ENCODE data around the gene TAS2R3.
"Not testable (repeated sequence)": the region's sequence is repeated elsewhere in the genome, so short reads cannot be mapped to it uniquely, and the experiment has no call there.

The TAS2R3 gene, protein sequence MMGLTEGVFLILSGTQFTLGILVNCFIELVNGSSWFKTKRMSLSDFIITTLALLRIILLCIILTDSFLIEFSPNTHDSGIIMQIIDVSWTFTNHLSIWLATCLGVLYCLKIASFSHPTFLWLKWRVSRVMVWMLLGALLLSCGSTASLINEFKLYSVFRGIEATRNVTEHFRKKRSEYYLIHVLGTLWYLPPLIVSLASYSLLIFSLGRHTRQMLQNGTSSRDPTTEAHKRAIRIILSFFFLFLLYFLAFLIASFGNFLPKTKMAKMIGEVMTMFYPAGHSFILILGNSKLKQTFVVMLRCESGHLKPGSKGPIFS

DNA sequence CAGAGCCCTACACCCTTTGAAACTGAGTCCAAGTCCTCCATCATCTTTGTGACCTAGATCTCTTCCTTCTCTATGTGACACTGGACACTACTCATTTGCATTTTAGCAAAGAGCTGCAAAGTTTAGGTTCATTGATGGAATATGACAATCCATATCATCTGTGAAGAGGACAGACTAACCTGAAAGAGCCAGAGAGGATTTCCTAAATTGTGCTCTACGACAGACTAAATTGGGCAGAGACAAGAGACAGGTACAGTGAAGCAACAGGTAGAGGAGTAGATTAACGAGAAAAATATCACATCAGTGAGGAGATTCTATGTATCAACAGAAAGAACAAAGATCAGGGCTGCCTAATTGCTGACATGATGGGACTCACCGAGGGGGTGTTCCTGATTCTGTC is at the start of gene TAS2R3:
Gene TAS2R3 (plus strand): TSS at position 301 of the 400 bp plus-strand sequence. CDS start 62 bp downstream, at position 363.
- no peak for DNase-seq (ENCODE audit: low spot score)

DNA sequence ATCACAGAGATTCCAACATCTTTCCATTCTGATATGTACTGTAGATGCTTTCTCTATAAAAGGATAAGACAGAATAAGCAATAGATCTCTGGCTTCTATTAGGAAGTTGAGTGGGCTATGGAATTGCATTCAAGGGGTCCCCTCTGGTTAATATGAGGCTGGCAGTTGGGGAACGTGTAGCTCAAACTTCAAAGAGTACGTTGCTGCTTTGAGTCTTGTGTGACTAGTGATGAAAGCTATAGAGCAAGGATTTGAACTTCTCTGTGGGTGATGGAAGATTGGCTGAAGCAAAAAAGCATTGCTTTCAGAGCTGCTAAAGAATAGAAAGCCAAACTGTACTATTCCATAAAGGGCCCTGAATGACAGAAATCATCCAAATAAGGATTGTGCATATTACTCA is 49.3 kb upstream of the TAS2R3 start:
- no peak for DNase-seq (ENCODE audit: low spot score)

DNA sequence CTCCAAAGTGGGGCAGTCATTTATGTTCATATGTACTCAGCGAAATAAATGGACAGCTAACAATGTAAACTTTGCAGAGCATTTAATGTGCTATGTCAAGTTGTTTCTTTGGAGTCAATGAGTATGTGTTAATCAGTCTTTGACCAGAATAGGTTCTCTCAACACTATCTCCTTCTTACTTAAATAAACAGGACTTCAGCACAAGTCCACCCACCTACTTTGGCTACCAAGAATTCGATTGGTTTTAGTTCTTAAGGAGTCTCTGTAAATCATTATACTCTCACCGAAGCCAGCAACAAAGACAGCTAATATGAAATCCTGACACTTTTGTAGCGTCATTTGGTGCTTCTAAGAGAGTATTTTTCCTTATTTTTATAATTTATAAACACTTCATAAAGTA is 48.9 kb upstream of the TAS2R3 start:
- DNase-seq (ENCODE audit: low spot score): no peak

DNA sequence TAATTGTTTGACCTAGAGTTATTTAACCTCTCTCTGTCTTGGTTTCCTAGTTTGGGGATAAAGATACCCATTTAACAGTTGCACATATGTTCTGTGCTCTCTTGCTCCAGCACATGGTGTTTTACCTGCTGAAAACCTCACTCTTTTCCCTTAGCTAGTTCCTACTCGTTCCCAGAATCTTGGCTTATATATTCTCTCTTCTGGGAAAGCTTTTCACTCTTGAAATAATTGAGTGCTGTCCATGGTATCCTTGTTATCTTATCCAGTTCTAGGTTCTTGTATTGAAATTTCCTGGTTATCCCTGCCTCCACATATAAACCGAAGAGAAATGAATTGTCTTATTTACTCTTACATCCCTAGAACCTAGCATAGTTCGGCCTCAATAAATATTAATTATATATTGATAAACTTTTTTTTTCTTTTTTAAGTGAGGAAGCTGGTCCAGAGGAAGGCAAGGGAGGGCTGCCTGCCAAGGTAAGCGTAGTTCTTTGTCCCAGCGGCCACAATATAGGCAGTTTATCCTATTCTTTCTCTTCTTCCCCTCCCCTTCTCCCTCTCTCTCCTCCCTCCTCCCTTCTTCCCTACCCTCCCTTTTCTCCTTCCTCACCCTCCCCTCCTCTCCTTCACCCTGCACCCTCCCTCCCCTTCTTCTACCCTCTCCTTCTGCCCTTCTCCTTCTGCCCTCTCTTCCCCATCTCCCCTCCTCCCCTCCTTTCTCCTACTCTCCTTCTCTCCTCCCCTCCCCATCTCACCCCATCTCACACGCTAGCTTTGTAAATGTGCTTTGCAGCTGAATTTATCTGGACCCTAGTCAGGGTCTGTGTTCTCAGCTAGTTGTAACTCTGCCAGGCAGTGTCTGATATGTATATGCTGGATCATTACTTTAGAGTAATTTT is 47.9 kb upstream of the TAS2R3 start:
- DNase-seq (ENCODE audit: low spot score): no peak

DNA sequence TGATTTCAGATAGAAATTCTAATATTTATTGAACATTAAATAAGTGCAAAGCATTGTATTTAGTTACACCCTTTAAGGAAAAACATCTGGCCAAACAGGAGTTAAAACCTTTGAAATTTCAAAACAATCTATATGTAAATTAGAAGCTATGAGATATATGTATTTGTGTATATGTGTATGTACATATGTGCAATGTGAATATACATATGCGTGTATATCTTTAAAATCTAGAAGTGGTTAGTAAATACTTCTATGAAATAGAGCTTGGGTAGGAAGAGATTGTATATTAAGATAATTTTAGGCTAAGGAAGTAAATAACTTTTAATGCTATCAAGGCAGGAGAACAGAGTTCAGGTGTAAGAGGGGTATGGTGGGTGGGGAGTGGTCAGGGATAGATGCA is 46.4 kb upstream of the TAS2R3 start:
- DNase-seq (ENCODE audit: low spot score): no peak

DNA sequence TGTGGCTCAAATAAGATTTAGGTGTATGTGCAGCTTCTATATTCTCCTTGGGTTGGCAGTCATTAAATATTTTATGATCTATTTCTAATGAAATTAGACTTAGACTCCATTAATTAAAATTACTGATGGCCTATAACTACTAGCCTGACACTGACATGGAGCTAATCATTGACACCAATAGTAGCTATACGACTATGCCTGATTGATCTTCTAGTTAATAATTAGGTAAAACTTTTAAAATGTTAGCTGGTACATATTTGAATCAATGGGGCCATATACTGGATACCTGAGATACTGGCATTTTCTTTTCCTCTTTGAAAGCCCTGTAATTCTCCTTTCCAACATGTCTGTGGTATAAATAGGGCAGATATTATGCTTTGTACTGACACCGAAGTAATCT is 41.4 kb upstream of the TAS2R3 start:
- DNase-seq (ENCODE audit: low spot score): no peak

DNA sequence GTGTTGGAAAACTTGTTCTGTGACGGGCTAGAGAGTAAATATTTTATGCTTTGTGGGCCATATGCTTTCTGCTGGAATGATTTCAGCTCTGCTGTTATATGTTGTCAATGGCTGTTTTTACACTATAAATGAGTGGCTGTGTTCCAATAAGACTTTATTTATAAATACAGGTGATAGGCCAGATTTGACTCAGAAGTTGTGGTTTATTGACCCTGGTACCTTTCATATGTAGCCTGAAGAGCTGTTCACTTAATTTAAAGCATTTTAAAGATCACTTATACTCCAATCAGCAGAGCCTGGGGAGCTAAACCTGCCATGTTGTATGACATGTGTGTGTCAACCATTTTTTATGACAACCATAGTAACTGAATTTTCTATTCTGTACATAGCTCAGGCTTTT is 34.9 kb upstream of the TAS2R3 start:
- no peak for DNase-seq (ENCODE audit: low spot score)

DNA sequence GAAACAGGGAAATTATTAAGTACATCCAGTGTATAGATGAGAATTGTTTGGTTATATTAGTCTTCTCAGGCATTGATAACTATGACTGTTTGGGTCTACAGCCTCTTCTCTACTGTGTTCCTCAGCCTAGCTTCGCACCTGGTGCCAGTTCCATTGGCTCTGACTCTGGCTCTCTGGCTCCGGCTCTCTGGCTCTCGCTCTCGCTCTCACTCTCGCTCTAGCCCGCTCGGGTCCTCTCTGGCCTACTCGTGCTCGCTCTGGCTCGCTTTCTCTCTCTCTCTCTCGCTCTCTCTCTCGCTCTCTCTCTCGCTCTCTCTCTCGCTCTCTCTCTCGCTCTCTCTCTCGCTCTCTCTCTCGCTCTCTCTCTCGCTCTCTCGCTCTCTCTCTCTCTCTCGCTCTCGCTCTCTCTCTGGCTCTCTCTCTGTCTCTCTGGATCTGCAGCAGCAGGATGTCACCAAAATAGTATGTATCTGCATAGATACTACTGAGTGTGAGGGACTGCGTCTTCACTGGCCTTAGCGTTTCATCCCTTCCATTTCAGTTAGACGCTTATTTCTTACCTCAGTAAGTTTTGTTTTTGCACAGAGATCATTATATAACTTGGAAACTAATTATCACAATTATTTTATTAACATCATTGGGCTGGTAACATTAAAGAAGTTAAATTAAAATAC is 32.3 kb upstream of the TAS2R3 start:
- DNase-seq (ENCODE audit: low spot score): no peak

DNA sequence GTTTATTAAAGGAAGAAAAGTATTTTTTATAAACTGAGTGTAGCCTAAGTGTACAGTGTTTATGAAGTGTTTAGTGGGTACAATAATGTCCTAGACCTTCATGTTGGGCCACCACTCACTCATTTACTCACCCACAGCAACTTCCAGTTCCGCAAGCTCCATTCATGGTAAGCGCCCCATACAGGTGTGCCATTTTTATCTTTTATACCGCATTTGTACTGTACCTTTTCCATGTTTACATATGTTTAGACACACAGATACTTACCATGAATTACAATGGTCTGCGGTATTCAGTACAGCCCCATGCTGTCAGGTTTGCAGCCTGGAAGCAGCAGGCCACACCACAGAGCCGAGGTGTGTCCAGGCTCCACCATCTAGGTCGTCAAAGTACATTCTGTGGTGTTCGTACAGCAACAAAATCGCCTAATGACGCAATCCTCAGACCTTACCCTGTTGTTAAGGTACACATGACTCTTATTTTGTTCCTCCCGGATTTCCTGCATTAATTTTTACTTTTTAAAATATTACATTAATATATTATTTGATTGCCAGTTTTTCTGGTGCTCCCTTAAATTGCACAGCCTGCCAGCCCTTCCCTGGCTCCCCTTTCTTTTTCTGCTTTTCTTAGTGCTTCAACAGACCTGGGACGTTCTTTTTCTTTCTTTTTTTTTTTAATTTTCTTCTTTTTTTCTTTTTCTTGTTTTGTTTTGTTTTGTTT is 26.6 kb upstream of the TAS2R3 start:
- DNase-seq (ENCODE audit: low spot score): no peak

DNA sequence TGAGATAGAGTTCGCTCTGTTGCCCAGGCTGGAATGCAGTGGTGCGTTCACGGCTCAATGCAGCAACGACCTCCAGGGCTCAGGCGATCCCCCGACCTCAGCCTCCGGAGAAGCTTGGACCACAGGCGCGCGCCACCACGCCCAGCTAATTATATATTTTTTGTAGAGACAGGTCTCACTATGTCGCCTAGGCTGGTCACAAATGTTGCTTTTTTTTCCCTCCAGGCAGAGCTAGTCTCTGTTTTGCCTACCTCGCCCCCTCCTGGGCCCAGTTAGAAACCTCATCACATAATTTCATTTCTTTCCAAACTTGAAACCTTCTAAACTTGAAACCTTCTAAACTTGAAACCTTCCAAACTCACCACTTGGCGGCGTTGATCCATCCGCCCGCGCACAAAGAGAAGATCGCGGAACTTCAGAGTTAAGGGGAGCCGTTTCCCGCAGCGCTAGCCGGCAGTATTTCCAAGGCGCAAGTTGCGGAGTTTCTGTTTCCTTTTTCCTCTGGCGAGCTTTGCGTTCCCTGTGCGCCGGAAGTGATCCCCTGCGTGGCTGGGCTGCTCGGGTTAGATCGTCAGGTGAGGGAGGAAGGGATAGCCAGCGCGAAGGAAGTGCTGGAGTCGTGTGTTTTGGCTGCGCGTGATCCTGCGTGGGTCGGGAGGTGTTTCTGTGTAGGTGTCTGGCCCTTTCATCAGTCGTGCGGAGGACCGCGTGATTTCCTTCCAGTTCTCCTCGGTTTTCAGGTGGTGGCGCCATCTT is 25.9 kb upstream of the TAS2R3 start, which contains the start of gene SSBP1:
Gene SSBP1 (plus strand): TSS at position 523 of the 756 bp plus-strand sequence. CDS start 809 bp downstream, outside the sequence.
- peak; percentile 91 for DNase-seq (ENCODE audit: low spot score)

DNA sequence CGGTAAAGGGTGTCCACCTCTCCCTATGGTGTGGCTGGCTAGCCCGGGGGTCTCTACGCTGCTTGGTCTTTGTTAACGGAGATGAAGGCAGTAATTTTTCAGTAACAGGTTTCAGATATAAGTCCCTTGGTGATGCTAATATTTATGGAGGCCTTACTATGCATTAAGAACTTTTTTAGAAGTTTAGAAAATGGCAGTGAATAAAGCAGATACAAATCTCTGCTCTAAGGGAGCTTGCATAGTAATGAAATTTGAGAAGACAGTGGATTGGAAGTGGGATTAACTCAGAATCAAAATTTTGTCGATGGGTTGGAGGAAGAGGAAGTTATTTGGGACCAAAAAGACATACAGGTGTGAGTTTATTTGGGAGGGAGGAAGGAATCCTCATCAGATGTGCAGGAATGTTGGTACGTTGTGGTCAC is 25.3 kb upstream of the TAS2R3 start:
- DNase-seq (ENCODE audit: low spot score): no peak

DNA sequence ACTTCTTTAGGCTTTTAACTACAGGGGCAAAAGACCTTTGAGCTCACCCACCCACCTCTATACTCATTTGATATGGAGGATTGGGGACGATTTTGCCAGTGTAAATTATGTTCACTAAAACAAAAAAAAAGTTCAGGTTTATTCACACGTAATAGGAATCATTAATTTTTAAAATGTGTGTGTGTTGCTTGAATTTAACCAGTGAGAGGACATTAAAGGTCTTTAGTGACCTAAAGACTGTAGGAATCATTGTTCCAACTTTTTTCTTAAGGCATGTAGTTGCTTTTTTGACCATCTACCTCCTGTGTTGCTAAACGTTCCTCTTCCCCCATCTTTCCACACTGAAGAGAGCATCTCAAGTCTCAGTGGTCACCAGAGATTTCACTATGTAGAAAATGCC is 24.6 kb upstream of the TAS2R3 start:
- no peak for DNase-seq (ENCODE audit: low spot score)

DNA sequence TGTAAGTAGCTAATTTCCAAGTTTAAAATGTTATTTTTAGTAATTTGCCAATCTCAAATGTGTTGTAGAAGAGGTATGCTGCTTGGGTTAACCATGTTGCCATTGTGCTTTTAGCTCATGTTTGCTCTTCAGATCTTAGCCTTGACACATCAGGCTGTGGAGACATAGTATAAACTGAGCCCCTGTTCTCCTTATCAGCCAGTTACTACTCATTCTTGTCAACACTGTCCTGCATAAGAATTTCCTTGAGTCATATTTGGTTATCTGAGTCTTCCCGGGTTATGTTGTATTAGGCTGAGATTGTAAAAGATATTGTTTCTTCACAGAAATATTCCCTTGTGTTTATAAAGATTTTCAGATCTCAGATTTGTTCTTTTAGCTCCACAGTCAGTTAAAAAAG is 21.7 kb upstream of the TAS2R3 start:
- DNase-seq (ENCODE audit: low spot score): no peak

DNA sequence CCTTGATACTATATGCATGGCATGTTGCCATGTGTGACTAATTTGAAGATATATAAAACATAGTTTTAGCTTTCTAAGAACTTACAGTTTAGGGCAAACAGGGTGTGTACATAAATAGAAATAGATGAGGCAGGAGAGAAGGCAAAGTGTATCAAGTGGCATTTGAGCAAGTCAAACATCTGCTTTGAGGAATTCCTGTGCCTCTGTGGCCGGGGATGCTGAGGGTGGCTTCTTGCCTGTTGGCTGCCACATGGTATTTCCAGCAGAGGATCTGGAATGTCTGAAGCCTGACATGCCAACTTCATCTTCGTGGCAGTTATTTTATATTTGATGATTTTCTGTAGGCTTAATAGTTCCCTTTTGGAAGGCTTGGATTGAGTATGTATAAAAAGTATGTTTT is 19.8 kb upstream of the TAS2R3 start:
- DNase-seq (ENCODE audit: low spot score): no peak

DNA sequence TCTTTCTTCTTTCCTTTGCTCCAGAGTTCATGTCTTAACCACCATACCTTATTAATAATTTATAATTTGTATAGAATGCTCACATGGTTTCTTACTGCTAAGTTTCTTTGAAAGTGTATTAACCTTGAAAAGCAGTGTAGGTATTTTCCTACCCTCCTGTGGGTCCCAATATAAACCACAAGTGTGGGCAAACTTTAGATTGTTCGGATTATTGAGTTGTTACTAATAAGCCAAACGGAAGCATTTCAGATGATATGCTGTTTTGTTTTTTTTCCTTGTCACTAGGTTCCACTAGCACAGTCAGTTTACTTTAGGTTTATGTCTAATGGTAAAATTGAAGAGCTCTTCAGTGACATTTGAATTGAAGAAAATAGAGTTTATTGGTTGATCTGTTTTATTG is 15.5 kb upstream of the TAS2R3 start:
- DNase-seq (ENCODE audit: low spot score): no peak

DNA sequence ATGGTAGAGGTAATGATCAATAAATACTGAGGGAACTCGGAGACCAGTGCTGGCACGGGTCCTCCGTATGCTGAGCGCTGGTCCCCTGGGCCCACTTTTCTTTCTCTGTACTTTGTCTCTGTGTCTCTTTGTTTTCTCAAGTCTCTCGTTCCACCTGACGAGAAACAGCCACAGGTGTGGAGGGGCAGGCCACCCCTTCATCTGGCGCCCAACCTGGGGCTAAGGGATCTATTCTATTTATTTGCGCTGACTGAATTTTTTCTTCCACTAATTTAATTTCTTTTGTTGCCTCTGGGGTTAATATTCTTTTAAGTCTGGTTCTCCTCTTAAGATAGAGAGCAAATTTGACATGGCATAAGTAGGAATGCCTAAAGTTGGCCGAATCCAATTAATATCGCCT is 12.0 kb upstream of the TAS2R3 start:
- not testable (repeated sequence) for DNase-seq (ENCODE audit: low spot score)

DNA sequence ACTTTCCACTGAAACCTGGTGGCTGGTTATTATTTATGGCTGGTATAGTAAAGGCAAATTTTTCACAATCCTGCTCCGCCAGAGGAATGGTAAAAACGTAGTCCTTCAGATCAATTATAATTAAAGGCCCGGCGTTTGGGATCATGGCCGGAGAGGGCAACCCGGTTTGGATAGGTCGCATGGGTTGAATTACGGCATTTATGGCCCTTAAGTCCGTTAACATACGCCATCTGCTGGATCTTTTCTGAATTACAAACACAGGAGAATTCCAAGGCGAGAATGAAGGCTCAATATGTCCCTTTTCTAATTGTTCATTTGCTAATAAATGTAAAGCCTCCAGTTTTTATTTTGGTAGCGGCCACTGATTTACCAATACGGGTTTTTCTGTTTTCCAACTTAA is 11.3 kb upstream of the TAS2R3 start:
- DNase-seq (ENCODE audit: low spot score): peak; percentile 35

DNA sequence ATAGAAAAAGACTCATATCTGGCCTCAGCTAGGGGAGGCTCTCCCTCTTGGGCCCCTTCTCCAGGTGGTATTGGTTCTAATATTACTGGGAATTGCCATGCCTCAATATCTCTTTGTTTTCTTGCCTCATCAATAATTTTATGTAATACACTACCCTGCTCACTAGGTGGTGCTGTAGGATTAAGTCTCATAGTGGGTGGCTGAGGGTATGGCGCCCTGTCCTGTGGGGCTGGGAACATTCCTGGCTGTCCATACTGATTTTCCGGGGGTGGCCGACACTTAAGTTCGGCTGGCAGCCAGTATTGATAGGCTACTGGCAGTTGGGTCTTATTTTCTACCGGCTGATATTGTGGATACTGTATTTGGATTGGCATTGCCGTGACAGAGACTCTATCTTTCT is 9.0 kb upstream of the TAS2R3 start:
- DNase-seq (ENCODE audit: low spot score): peak; percentile 72

DNA sequence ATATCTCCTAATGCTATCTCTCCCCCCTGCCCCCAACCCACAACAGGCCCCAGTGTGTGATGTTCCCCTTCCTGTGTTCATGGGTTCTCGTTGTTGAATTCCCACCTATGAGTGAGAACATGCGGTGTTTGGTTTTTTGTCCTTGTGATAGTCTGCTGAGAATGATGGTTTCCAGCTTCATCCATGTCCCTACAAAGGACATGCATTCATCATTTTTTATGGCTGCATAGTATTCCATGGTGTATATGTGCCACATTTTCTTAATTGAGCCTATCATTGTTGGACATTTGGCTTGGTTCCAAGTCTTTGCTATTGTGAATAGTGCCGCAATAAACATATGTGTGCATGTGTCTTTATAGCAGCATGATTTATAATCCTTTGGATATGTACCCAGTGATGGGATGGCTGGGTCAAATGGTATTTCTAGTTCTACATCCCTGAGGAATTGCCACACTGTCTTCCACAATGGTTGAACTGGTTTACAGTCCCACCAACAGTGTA is 6.2 kb downstream of the TAS2R3 start:
- DNase-seq (ENCODE audit: low spot score): not testable (repeated sequence)

DNA sequence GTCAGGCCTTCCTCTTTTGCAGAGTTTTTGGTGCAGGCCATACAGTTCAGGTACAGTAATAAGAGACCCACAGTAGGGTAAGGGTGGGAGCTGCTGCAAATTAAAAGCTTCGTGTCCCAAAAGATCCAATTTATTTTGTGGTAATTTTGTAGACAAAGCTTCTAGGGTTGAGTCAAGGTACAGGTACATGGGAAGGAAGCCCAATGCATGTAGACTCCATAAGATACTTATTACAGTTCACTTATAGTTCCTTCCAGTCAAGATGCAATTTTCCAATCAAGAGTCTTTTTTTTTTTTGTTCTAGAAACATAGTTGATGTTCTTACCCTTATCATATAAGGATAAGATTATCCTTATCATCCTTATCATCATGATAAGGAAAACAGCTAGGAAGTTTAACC is 12.5 kb downstream of the TAS2R3 start, which contains the start of gene TAS2R4:
Gene TAS2R4 (plus strand): TSS at position 301 of the 400 bp plus-strand sequence. CDS start 1,815 bp downstream, outside the sequence.
- no peak for DNase-seq (ENCODE audit: low spot score)

Data from D341Med (cell line).